COLO668 (cell line): ENCODE results near the gene TFAM.

Experiments
- DNase-seq: peaks from one replicate; lab custom pipeline; 2025; ENCODE audit not compliant: unreplicated experiment; lab: John Stamatoyannopoulos, UW

Gene TFAM

GRCh38 chr10:58433066-58433465 lies 47.9 kb downstream of the TFAM start:
- DNase-seq, result no peak

GRCh38 chr10:58433571-58433970 lies 48.4 kb downstream of the TFAM start:
- DNase-seq, result no peak

- DNase-seq, result no peak
Observed at GRCh38 chr10:58435297-58435985, 50.2 kb downstream of the TFAM start.

- DNase-seq, result peak; percentile 25
Observed at GRCh38 chr10:58436071-58436470, 50.9 kb downstream of the TFAM start.

- no peak for DNase-seq
Observed at GRCh38 chr10:58438340-58438871, 53.2 kb downstream of the TFAM start.

- no peak for DNase-seq
Observed at GRCh38 chr10:58438986-58439385, 53.8 kb downstream of the TFAM start.

GRCh38 chr10:58439632-58440364 lies 54.6 kb downstream of the TFAM start:
- DNase-seq, result no peak

- no peak for DNase-seq
Observed at GRCh38 chr10:58440484-58440883, 55.3 kb downstream of the TFAM start.

GRCh38 chr10:58444321-58444720 lies 59.1 kb downstream of the TFAM start:
- DNase-seq, result no peak

GRCh38 chr10:58444876-58445275 lies 59.7 kb downstream of the TFAM start:
- no peak for DNase-seq

- no peak for DNase-seq
Observed at GRCh38 chr10:58448121-58448935, 63.1 kb downstream of the TFAM start.
